ENCODE data around the gene SFXN1. TPM values are rescaled to one million over a fixed set of nuclear protein-coding genes. Genes with fewer than 3 reads are reported as not detected.

SFXN1 gene
- total and polyA plus RNA-seq, 4 donors = 47.3 to 241 (median 53.7) TPM

- TF ChIP-seq REST (IDR thresholded peaks at IDR 0.05) (no peak), TAF1 (conservative IDR thresholded peaks at IDR 0.05) (no peak), RAD21 (IDR thresholded peaks at IDR 0.05) (no peak), MAX (IDR thresholded peaks at IDR 0.05) (no peak), ZBTB33 (IDR thresholded peaks at IDR 0.05) (no peak), JUND (IDR thresholded peaks at IDR 0.05) (no peak), RXRA (IDR thresholded peaks at IDR 0.05) (no peak), FOXA2 (IDR thresholded peaks at IDR 0.05) (no peak), HNF4A (conservative IDR thresholded peaks at IDR 0.05) (no peak), CTCF (IDR thresholded peaks at IDR 0.05; ENCODE audit: low read depth, low read length, missing input control) (no peak), GABPA (IDR thresholded peaks at IDR 0.05 in 1 of 2, conservative IDR thresholded peaks at IDR 0.05 in 1 of 2) (no peak), ATF3 (IDR thresholded peaks at IDR 0.05) (no peak), HNF4G (IDR thresholded peaks at IDR 0.05) (no peak), YY1 (IDR thresholded peaks at IDR 0.05) (no peak), NR2F2 (IDR thresholded peaks at IDR 0.05) (no peak)
- Histone ChIP-seq H3K4me3 (ENCODE audit: low read depth in 1 of 3, low read length in 3 of 3) (no peak overlapping the region), H3K27ac (ENCODE audit: low read depth in 1 of 2, low read length in 2 of 2) (no peak overlapping the region), H3K9me3 (ENCODE audit: control insufficient read depth in 4 of 4, low read length in 3 of 4) (no peaks in the 10 kb centered on the region), H3K27me3 (ENCODE audit: control insufficient read depth in 4 of 4, insufficient read depth in 4 of 4, low read length in 3 of 4) (no peaks in the 10 kb centered on the region), H3K36me3 (ENCODE audit: control insufficient read depth in 4 of 4, insufficient read depth in 3 of 4, low read depth in 1 of 4, low read length in 3 of 4) (peaks cover 11 to 66% (median 47%) of the 10 kb centered on the region in 4 donors), H3K4me1 (ENCODE audit: control insufficient read depth in 4 of 4, insufficient read depth in 4 of 4, low read length in 3 of 4) (no peaks in the 10 kb centered on the region), H3K9ac (ENCODE audit: low read depth in 1 of 2, low read length in 2 of 2) (no peak overlapping the region)
- no peak for DNase-seq (ENCODE audit: low spot score)
- WGBS = 99% methylated on average over 1 of the region's 1 CpG
Measured at GRCh38 chr5:175524211-175524610, 45.9 kb downstream of the SFXN1 start.

GRCh38 chr5:175526691-175527090 lies 48.3 kb downstream of the SFXN1 start:
- Histone ChIP-seq H3K9me3 (ENCODE audit: control insufficient read depth in 4 of 4, low read length in 3 of 4) (no peaks in the 10 kb centered on the region), H3K4me3 (ENCODE audit: low read depth in 1 of 3, low read length in 3 of 3) (no peak overlapping the region), H3K36me3 (ENCODE audit: control insufficient read depth in 4 of 4, insufficient read depth in 3 of 4, low read depth in 1 of 4, low read length in 3 of 4) (peaks cover 9 to 63% (median 32%) of the 10 kb centered on the region in 4 donors), H3K27me3 (ENCODE audit: control insufficient read depth in 4 of 4, insufficient read depth in 4 of 4, low read length in 3 of 4) (no peaks in the 10 kb centered on the region), H3K9ac (ENCODE audit: low read depth in 1 of 2, low read length in 2 of 2) (no peak overlapping the region), H3K4me1 (ENCODE audit: control insufficient read depth in 4 of 4, insufficient read depth in 4 of 4, low read length in 3 of 4) (no peaks in the 10 kb centered on the region), H3K27ac (ENCODE audit: low read depth in 1 of 2, low read length in 2 of 2) (no peak overlapping the region)
- 97% methylated on average over 6 of the region's 6 CpGs for WGBS
- TF ChIP-seq NR2F2 (IDR thresholded peaks at IDR 0.05) (no peak), RAD21 (IDR thresholded peaks at IDR 0.05) (no peak), ATF3 (IDR thresholded peaks at IDR 0.05) (no peak), GABPA (IDR thresholded peaks at IDR 0.05 in 1 of 2, conservative IDR thresholded peaks at IDR 0.05 in 1 of 2) (no peak), YY1 (IDR thresholded peaks at IDR 0.05) (no peak)
- no peak for DNase-seq (ENCODE audit: low spot score)

Measured in liver (tissue), 9 donors.